GM23338 (cell line): ENCODE results near the gene LMBR1.

ENCODE experiments used
- JUNB ChIP-seq: IDR thresholded peaks from one replicate; pipeline ENCODE4 v1.6.1; 2016; ENCODE audit warnings: antibody characterized with exemption; ENCODE audit not compliant: unreplicated experiment
- POLR2AphosphoS5 ChIP-seq: IDR thresholded peaks from 2 replicates; pipeline ENCODE4 v1.6.1; 2016; ENCODE audit warnings: antibody characterized with exemption, low read depth
- TF ChIP-seq, protein P1 (sequence below), 2 experiments: fragments of 200-600 bp in 1 of 2; sonication (generic) in 1 of 2; conservative IDR thresholded peaks; 2 replicates each; pipeline versions ENCODE4 v1.5.1 to v1.6.1; 2016 to 2017; ENCODE audit warnings: antibody characterized with exemption in 2 of 2, low read depth in 2 of 2, mild to moderate bottlenecking in 2 of 2, moderate library complexity in 1 of 2

DNA sequence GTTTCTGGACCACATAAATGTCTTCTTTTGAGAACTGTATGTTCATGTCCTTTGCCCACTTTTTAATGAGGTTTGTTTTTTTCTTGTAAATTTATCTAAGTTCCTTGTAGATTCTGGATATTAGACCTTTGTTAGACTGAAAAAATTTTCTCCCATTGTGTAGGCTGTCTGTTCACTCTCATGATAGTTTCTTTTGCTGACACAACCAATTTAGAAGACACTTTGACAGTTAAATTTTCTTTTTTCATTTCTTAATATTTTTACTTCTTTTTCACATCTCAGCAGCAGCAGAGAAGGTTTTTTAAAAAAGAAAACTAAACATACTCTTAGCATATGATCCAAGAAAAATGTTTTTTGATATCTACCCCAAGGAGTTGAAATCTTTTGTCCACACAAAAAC lies 190.6 kb downstream of the LMBR1 start:
- TF ChIP-seq JUNB (no peak), POLR2AphosphoS5 (no peak)
- TF ChIP-seq, protein P1, sequence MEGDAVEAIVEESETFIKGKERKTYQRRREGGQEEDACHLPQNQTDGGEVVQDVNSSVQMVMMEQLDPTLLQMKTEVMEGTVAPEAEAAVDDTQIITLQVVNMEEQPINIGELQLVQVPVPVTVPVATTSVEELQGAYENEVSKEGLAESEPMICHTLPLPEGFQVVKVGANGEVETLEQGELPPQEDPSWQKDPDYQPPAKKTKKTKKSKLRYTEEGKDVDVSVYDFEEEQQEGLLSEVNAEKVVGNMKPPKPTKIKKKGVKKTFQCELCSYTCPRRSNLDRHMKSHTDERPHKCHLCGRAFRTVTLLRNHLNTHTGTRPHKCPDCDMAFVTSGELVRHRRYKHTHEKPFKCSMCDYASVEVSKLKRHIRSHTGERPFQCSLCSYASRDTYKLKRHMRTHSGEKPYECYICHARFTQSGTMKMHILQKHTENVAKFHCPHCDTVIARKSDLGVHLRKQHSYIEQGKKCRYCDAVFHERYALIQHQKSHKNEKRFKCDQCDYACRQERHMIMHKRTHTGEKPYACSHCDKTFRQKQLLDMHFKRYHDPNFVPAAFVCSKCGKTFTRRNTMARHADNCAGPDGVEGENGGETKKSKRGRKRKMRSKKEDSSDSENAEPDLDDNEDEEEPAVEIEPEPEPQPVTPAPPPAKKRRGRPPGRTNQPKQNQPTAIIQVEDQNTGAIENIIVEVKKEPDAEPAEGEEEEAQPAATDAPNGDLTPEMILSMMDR (conservative IDR thresholded peaks at IDR 0.05; ENCODE audit: low read depth in 2 of 2), result no peak
